ENCODE measurements around the gene ACOT7.

DNA sequence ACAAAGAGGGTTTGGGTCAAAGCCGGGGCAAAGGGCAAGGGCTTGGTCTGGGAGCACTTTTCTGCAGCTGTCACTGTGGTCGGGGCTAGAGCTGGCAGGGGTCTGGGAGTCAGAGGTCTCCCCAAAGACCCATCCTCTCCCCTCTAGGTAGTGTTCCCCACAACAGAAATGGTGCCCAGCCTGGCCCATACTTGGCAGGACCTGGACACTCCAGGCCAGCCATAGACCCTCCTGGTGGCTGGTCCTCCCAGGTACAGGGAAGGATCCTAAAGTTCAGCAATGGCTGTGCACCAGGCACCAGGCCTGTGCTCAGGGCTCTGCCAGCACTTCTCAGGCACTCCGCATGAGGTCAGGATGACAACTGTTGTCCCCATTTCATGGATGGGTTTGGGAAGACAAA is 42.0 kb upstream of the ACOT7 start:
- TF ChIP-seq, protein P1, sequence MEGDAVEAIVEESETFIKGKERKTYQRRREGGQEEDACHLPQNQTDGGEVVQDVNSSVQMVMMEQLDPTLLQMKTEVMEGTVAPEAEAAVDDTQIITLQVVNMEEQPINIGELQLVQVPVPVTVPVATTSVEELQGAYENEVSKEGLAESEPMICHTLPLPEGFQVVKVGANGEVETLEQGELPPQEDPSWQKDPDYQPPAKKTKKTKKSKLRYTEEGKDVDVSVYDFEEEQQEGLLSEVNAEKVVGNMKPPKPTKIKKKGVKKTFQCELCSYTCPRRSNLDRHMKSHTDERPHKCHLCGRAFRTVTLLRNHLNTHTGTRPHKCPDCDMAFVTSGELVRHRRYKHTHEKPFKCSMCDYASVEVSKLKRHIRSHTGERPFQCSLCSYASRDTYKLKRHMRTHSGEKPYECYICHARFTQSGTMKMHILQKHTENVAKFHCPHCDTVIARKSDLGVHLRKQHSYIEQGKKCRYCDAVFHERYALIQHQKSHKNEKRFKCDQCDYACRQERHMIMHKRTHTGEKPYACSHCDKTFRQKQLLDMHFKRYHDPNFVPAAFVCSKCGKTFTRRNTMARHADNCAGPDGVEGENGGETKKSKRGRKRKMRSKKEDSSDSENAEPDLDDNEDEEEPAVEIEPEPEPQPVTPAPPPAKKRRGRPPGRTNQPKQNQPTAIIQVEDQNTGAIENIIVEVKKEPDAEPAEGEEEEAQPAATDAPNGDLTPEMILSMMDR (IDR thresholded peaks at IDR 0.05) = no peak
- no peak for TF ChIP-seq EP300 (IDR thresholded peaks at IDR 0.05)
